ENCODE results near the gene SLC17A5. TPM values are rescaled to one million over a fixed set of nuclear protein-coding genes. Genes with fewer than 3 reads are reported as not detected.

The SLC17A5 gene
- total and polyA plus RNA-seq, 9 of the 15 experiments (the other 6 are each of a cell fraction or from before 2014, with no cell fraction given): 1.3 to 7.2 (median 3.4) TPM

GRCh38 chr6:73653571-73654424 is at the start of gene SLC17A5 (continued):
- TF ChIP-seq MYC (IDR thresholded peaks at IDR 0.05; ENCODE audit: low read depth, low read length): no peak; the same call in none of the 2 replicates
- no peak for TF ChIP-seq MYC (CRISPR knock-in tag; IDR thresholded peaks at IDR 0.05; ENCODE audit: borderline replicate concordance, low read depth)
- no peak for TF ChIP-seq THRB (CRISPR knock-in tag; conservative IDR thresholded peaks at IDR 0.05)
- TF ChIP-seq CTBP1 (IDR thresholded peaks at IDR 0.05; ENCODE audit: borderline replicate concordance): peak; percentile 23
- TF ChIP-seq ZC3H8 (IDR thresholded peaks at IDR 0.05): no peak
- no peak for TF ChIP-seq ZNF280A (IDR thresholded peaks at IDR 0.05; ENCODE audit: low read depth, partially characterized antibody)
- no peak for TF ChIP-seq ADNP (tag; IDR thresholded peaks at IDR 0.05)
- TF ChIP-seq, protein P1, sequence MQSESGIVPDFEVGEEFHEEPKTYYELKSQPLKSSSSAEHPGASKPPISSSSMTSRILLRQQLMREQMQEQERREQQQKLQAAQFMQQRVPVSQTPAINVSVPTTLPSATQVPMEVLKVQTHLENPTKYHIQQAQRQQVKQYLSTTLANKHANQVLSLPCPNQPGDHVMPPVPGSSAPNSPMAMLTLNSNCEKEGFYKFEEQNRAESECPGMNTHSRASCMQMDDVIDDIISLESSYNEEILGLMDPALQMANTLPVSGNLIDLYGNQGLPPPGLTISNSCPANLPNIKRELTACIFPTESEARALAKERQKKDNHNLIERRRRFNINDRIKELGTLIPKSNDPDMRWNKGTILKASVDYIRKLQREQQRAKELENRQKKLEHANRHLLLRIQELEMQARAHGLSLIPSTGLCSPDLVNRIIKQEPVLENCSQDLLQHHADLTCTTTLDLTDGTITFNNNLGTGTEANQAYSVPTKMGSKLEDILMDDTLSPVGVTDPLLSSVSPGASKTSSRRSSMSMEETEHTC (IDR thresholded peaks at IDR 0.05): no peak
- peak; percentile 45 to 71 for TF ChIP-seq MAZ (CRISPR knock-in tag; conservative IDR thresholded peaks at IDR 0.05 in 1 of 2, IDR thresholded peaks at IDR 0.05 in 1 of 2)
- TF ChIP-seq KLF16 (IDR thresholded peaks at IDR 0.05): no peak
- no peak for TF ChIP-seq FOXA1 (IDR thresholded peaks at IDR 0.05; ENCODE audit: borderline replicate concordance)
- TF ChIP-seq ZNF586 (CRISPR knock-in tag; conservative IDR thresholded peaks at IDR 0.05): no peak
- TF ChIP-seq CREM (IDR thresholded peaks at IDR 0.05; ENCODE audit: low read depth): peak; percentile 49
- TF ChIP-seq, protein P2, sequence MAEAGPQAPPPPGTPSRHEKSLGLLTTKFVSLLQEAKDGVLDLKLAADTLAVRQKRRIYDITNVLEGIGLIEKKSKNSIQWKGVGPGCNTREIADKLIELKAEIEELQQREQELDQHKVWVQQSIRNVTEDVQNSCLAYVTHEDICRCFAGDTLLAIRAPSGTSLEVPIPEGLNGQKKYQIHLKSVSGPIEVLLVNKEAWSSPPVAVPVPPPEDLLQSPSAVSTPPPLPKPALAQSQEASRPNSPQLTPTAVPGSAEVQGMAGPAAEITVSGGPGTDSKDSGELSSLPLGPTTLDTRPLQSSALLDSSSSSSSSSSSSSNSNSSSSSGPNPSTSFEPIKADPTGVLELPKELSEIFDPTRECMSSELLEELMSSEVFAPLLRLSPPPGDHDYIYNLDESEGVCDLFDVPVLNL (CRISPR knock-in tag; IDR thresholded peaks at IDR 0.05; ENCODE audit: low read depth): no peak
- TF ChIP-seq NCOA2 (IDR thresholded peaks at IDR 0.05; ENCODE audit: partially characterized antibody in 2 of 2): no peak
- TF ChIP-seq PHF8 (IDR thresholded peaks at IDR 0.05; ENCODE audit: borderline replicate concordance, low read length): peak; percentile 81; the same call in 1 of the 2 replicates
- TF ChIP-seq TEAD4 (IDR thresholded peaks at IDR 0.05; ENCODE audit: low read length): no peak
- no peak; the same call in 1 of the 2 replicates for TF ChIP-seq TEAD4 (CRISPR knock-in tag; IDR thresholded peaks at IDR 0.05; ENCODE audit: borderline replicate concordance)
- TF ChIP-seq STAT6 (CRISPR knock-in tag; IDR thresholded peaks at IDR 0.05): no peak

Data from K562 (cell line).